Cardiac muscle cell (in vitro differentiated cells and primary cell): ENCODE results near the gene SLC46A2. TPM values are rescaled to one million over a fixed set of nuclear protein-coding genes. Genes with fewer than 3 reads are reported as not detected.

Experiments used
- DNase-seq, 2 donors: peaks; one replicate each; pipeline versions ENCODE4 v3.0.0 to v3.0.0-alpha.2; 2010 to 2017; ENCODE audit warnings: low read depth in 1 of 2, low spot score in 1 of 2
- H3K27ac ChIP-seq: fragments of 200-600 bp; sonication (generic); 2 replicates; pipeline ENCODE4 v1.5.1; 2016
- H3K27me3 ChIP-seq: fragments of 200-600 bp; sonication (generic); 2 replicates; pipeline ENCODE4 v1.6.0; 2016; ENCODE audit warnings: control low read depth
- H3K36me3 ChIP-seq: fragments of 200-600 bp; sonication (generic); 2 replicates; pipeline ENCODE4 v1.5.1; 2016; ENCODE audit warnings: control low read depth
- H3K4me1 ChIP-seq: fragments of 200-600 bp; sonication (generic); 2 replicates; pipeline ENCODE4 v1.8.1; 2017; ENCODE audit warnings: low read depth, mild to moderate bottlenecking, mixed run types
- H3K4me3 ChIP-seq: fragments of 200-600 bp; sonication (generic); 2 replicates; pipeline ENCODE4 v1.5.1; 2016; ENCODE audit warnings: mild to moderate bottlenecking
- H3K9me3 ChIP-seq: fragments of 200-600 bp; sonication (generic); 2 replicates; pipeline ENCODE4 v1.5.1; 2017; ENCODE audit warnings: low read depth, mild to moderate bottlenecking, control low read depth
- polyA plus RNA-seq: library from polyadenylated mRNA; unstranded; fragments of >200 nt; fragmentation: Nextera tagmentation; extraction: Ambion mirVana; gene quantifications from 2 replicates; pipeline ENCODE4 v1.2.1, GENCODE V29; 2016
- total RNA-seq: library from RNA; depleted of rRNA; stranded (reverse); fragments of >200 nt; gene quantifications from 2 replicates; pipeline ENCODE4 v1.2.3, GENCODE V29; 2016
- TF ChIP-seq, protein P1 (sequence below): IDR thresholded peaks from 2 replicates; pipeline ENCODE4 v1.5.1; 2012; ENCODE audit warnings: low read depth, mild to moderate bottlenecking, low read length

Gene SLC46A2
- total and polyA plus RNA-seq, 2 experiments from 2014 or later = not detected

GRCh38 chr9:112846528-112847488 is 43.9 kb downstream of the SLC46A2 start:
- no peaks in the 10 kb centered on the region for H3K27me3 ChIP-seq
- no peaks in the 10 kb centered on the region for H3K4me1 ChIP-seq
- H3K4me3 ChIP-seq = no peak overlapping the region
- H3K27ac ChIP-seq = no peak overlapping the region
- no peaks in the 10 kb centered on the region for H3K9me3 ChIP-seq
- no peaks in the 10 kb centered on the region for H3K36me3 ChIP-seq
- peak in 1 of 2 donors; percentile 64 for DNase-seq
- TF ChIP-seq, protein P1, sequence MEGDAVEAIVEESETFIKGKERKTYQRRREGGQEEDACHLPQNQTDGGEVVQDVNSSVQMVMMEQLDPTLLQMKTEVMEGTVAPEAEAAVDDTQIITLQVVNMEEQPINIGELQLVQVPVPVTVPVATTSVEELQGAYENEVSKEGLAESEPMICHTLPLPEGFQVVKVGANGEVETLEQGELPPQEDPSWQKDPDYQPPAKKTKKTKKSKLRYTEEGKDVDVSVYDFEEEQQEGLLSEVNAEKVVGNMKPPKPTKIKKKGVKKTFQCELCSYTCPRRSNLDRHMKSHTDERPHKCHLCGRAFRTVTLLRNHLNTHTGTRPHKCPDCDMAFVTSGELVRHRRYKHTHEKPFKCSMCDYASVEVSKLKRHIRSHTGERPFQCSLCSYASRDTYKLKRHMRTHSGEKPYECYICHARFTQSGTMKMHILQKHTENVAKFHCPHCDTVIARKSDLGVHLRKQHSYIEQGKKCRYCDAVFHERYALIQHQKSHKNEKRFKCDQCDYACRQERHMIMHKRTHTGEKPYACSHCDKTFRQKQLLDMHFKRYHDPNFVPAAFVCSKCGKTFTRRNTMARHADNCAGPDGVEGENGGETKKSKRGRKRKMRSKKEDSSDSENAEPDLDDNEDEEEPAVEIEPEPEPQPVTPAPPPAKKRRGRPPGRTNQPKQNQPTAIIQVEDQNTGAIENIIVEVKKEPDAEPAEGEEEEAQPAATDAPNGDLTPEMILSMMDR = no peak

GRCh38 chr9:112844771-112845542 is 45.7 kb downstream of the SLC46A2 start:
- TF ChIP-seq, protein P1 = peak; percentile 100
- Histone ChIP-seq H3K9me3 (no peaks in the 10 kb centered on the region), H3K27me3 (no peaks in the 10 kb centered on the region), H3K27ac (no peak overlapping the region), H3K4me1 (no peaks in the 10 kb centered on the region), H3K4me3 (no peak overlapping the region), H3K36me3 (no peaks in the 10 kb centered on the region)
- peak; percentile 69 to 81 for DNase-seq

DNA sequence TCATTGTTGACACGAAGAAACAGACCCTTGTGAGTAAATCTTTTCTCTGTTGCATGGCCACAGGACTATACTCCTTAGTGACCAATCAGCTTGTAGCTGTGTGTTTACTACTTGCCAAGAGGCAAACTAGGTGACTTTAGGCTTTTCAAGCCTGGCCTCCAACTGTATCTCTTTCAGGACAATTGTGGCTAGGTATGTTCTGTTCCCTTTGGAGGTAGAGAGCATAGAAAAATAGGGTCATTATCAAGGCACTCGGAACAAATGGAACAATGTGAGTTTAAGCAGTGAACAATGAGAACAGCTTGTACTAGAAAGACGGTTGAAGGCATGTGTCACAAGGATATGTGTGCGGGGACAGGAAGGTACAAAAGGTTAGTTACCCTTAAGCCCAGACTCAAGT is 48.1 kb downstream of the SLC46A2 start:
- Histone ChIP-seq H3K27ac (no peak overlapping the region), H3K36me3 (peaks cover 4% of the 10 kb centered on the region), H3K4me3 (no peak overlapping the region), H3K27me3 (no peaks in the 10 kb centered on the region), H3K4me1 (no peaks in the 10 kb centered on the region), H3K9me3 (no peaks in the 10 kb centered on the region)
- TF ChIP-seq, protein P1 = no peak
- DNase-seq = no peak

GRCh38 chr9:112841261-112841660 is 49.4 kb downstream of the SLC46A2 start:
- Histone ChIP-seq H3K4me3 (no peak overlapping the region), H3K9me3 (no peaks in the 10 kb centered on the region), H3K4me1 (no peaks in the 10 kb centered on the region), H3K27me3 (no peaks in the 10 kb centered on the region), H3K27ac (no peak overlapping the region), H3K36me3 (peaks cover 4% of the 10 kb centered on the region)
- no peak for DNase-seq
- TF ChIP-seq, protein P1 = no peak

DNA sequence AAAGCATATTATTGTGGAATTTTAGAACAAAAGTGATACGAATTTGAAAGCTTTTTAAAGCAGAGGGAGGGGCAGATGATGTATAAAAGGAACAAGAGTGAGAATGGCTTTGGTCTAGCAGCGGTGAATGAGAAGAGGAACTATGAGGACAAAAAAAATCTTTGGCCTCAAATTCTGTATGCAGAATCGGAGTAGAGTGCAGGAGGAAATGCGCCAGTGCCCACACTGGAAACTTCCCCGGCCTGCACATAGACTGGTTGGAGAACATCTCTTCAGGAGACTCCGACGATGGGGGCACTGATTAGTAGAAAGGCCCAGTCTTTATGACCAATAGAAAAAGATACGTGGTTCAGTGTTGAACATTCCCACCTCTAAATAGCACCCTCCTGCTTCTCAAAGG is 51.3 kb downstream of the SLC46A2 start:
- Histone ChIP-seq H3K4me3 (no peak overlapping the region), H3K27me3 (no peaks in the 10 kb centered on the region), H3K9me3 (no peaks in the 10 kb centered on the region), H3K27ac (no peak overlapping the region), H3K36me3 (peaks cover 4% of the 10 kb centered on the region), H3K4me1 (no peaks in the 10 kb centered on the region)
- TF ChIP-seq, protein P1 = no peak
- no peak for DNase-seq
